ENCODE results near the gene MOXD1. TPM values are rescaled to one million over a fixed set of nuclear protein-coding genes. Genes with fewer than 3 reads are reported as not detected.
A peak's percentile ranks its signal among the peaks of the same experiment; 100 is the strongest.
"Not testable (repeated sequence)": the region's sequence is repeated elsewhere in the genome, so short reads cannot be mapped to it uniquely, and the experiment has no call there.

The MOXD1 gene
- polyA plus RNA-seq, 1 donor (not counting 4 experiments of a cell fraction or from before 2014, with no cell fraction given): 2.7 TPM

- dilution Hi-C loops (cut with MboI; ENCODE audit: extremely low pct_ligation_motif_present, low sequenced_read_pairs): no loop called here
- Histone ChIP-seq H4K20me1 (ENCODE audit: control insufficient read depth, extremely low read depth, insufficient read depth, low read length) (no peaks in the 10 kb centered on the region), H2AFZ (ENCODE audit: control insufficient read depth, low read length) (peak overlapping the region; percentile 48), H3K36me3 (ENCODE audit: control insufficient read depth in 2 of 2, extremely low read depth in 1 of 2, insufficient read depth in 2 of 2, low read length in 2 of 2) (no peaks in the 10 kb centered on the region), H3K9ac (ENCODE audit: control insufficient read depth, extremely low read depth, insufficient read depth, low read length) (no peak overlapping the region), H3K9me3 (ENCODE audit: control insufficient read depth, low read depth, low read length) (no peaks in the 10 kb centered on the region), H3K27ac (ENCODE audit: control insufficient read depth, insufficient read depth, low read length) (no peak overlapping the region), H3K4me3 (ENCODE audit: control insufficient read depth in 2 of 3, extremely low read depth in 1 of 3, insufficient read depth in 2 of 3, low read depth in 1 of 3, low read length in 3 of 3) (no peak overlapping the region), H3K4me1 (ENCODE audit: control insufficient read depth, extremely low read depth, insufficient read depth, low read length) (peaks cover 12% of the 10 kb centered on the region), H3K27me3 (ENCODE audit: control insufficient read depth, extremely low read depth, insufficient read depth, low read length) (no peaks in the 10 kb centered on the region), H3K9me1 (ENCODE audit: control insufficient read depth, extremely low read depth, insufficient read depth, low read length) (no peaks in the 10 kb centered on the region), H3K4me2 (ENCODE audit: control insufficient read depth, extremely low read depth, insufficient read depth, low read depth, low read length) (no peak overlapping the region), H3K79me2 (ENCODE audit: control insufficient read depth, insufficient read depth, low read length) (no peaks in the 10 kb centered on the region)
- no peak for TF ChIP-seq CTCF (optimal IDR thresholded peaks at IDR 0.05 in 1 of 3, IDR thresholded peaks at IDR 0.05 in 1 of 3, conservative IDR thresholded peaks at IDR 0.05 in 1 of 3; ENCODE audit: extremely low read depth in 1 of 3, insufficient read depth in 2 of 3, low read length in 3 of 3)
- DNase-seq (ENCODE audit: low read depth, low spot score): no peak
- FAIRE-seq: no peak
These were observed 44.2 kb downstream of the MOXD1 start for GRCh38 chr6:132357120-132357519.

GRCh38 chr6:132354517-132355167 is 46.6 kb downstream of the MOXD1 start:
- Histone ChIP-seq H3K9me3 (ENCODE audit: control insufficient read depth, low read depth, low read length) (no peaks in the 10 kb centered on the region), H3K79me2 (ENCODE audit: control insufficient read depth, insufficient read depth, low read length) (no peaks in the 10 kb centered on the region), H3K27ac (ENCODE audit: control insufficient read depth, insufficient read depth, low read length) (no peak overlapping the region), H3K9ac (ENCODE audit: control insufficient read depth, extremely low read depth, insufficient read depth, low read length) (no peak overlapping the region), H3K27me3 (ENCODE audit: control insufficient read depth, extremely low read depth, insufficient read depth, low read length) (no peaks in the 10 kb centered on the region), H2AFZ (ENCODE audit: control insufficient read depth, low read length) (peak overlapping the region; percentile 15), H3K36me3 (ENCODE audit: control insufficient read depth in 2 of 2, extremely low read depth in 1 of 2, insufficient read depth in 2 of 2, low read length in 2 of 2) (no peaks in the 10 kb centered on the region), H3K4me3 (ENCODE audit: control insufficient read depth in 2 of 3, extremely low read depth in 1 of 3, insufficient read depth in 2 of 3, low read depth in 1 of 3, low read length in 3 of 3) (no peak overlapping the region), H3K4me2 (ENCODE audit: control insufficient read depth, extremely low read depth, insufficient read depth, low read depth, low read length) (peak overlapping the region; percentile 8), H4K20me1 (ENCODE audit: control insufficient read depth, extremely low read depth, insufficient read depth, low read length) (no peaks in the 10 kb centered on the region), H3K9me1 (ENCODE audit: control insufficient read depth, extremely low read depth, insufficient read depth, low read length) (no peaks in the 10 kb centered on the region), H3K4me1 (ENCODE audit: control insufficient read depth, extremely low read depth, insufficient read depth, low read length) (peaks cover 12% of the 10 kb centered on the region)
- TF ChIP-seq EZH2 (IDR thresholded peaks at IDR 0.05; ENCODE audit: low read length): no peak
- TF ChIP-seq CTCF (optimal IDR thresholded peaks at IDR 0.05 in 1 of 3, IDR thresholded peaks at IDR 0.05 in 1 of 3, conservative IDR thresholded peaks at IDR 0.05 in 1 of 3; ENCODE audit: extremely low read depth in 1 of 3, insufficient read depth in 2 of 3, low read length in 3 of 3): no peak
- FAIRE-seq: peak; percentile 32
- dilution Hi-C loops (cut with MboI; ENCODE audit: extremely low pct_ligation_motif_present, low sequenced_read_pairs): no loop called here
- DNase-seq (ENCODE audit: low read depth, low spot score): no peak

- H3K27ac ChIP-seq (ENCODE audit: control insufficient read depth, insufficient read depth, low read length); H3K27me3 ChIP-seq (ENCODE audit: control insufficient read depth, extremely low read depth, insufficient read depth, low read length); H2AFZ ChIP-seq (ENCODE audit: control insufficient read depth, low read length); H3K9ac ChIP-seq (ENCODE audit: control insufficient read depth, extremely low read depth, insufficient read depth, low read length); FAIRE-seq; H3K36me3 ChIP-seq (ENCODE audit: control insufficient read depth in 2 of 2, extremely low read depth in 1 of 2, insufficient read depth in 2 of 2, low read length in 2 of 2); dilution Hi-C loops (cut with MboI; ENCODE audit: extremely low pct_ligation_motif_present, low sequenced_read_pairs); H3K4me2 ChIP-seq (ENCODE audit: control insufficient read depth, extremely low read depth, insufficient read depth, low read depth, low read length); H3K4me3 ChIP-seq (ENCODE audit: control insufficient read depth in 2 of 3, extremely low read depth in 1 of 3, insufficient read depth in 2 of 3, low read depth in 1 of 3, low read length in 3 of 3); H3K79me2 ChIP-seq (ENCODE audit: control insufficient read depth, insufficient read depth, low read length); H4K20me1 ChIP-seq (ENCODE audit: control insufficient read depth, extremely low read depth, insufficient read depth, low read length); DNase-seq (ENCODE audit: low read depth, low spot score); H3K9me3 ChIP-seq (ENCODE audit: control insufficient read depth, low read depth, low read length); H3K4me1 ChIP-seq (ENCODE audit: control insufficient read depth, extremely low read depth, insufficient read depth, low read length); H3K9me1 ChIP-seq (ENCODE audit: control insufficient read depth, extremely low read depth, insufficient read depth, low read length): not testable (repeated sequence)
These were observed 49.3 kb downstream of the MOXD1 start for GRCh38 chr6:132351986-132352385.

Measured in keratinocyte (primary cell).